ENCODE data around the gene ARF3. TPM values are rescaled to one million over a fixed set of nuclear protein-coding genes. Genes with fewer than 3 reads are reported as not detected.

ARF3 gene
- total and polyA plus RNA-seq, 9 of the 15 experiments (the other 6 are each of a cell fraction or from before 2014, with no cell fraction given), result 5.9 to 170 (median 64.4) TPM

GRCh38 chr12:48977290-48978281 is 20.3 kb upstream of the ARF3 start (continued):
- TF ChIP-seq ARID3B (CRISPR knock-in tag; IDR thresholded peaks at IDR 0.05; ENCODE audit: borderline replicate concordance) (no peak), CLOCK (CRISPR knock-in tag; IDR thresholded peaks at IDR 0.05; ENCODE audit: borderline replicate concordance) (no peak), NR2C2 (CRISPR knock-in tag; IDR thresholded peaks at IDR 0.05) (0 out of 2 replicates have a peak, but pooled peaks have one; percentile 36), NR2C2 (tag; IDR thresholded peaks at IDR 0.05) (no peak), ZBTB49 (CRISPR knock-in tag; IDR thresholded peaks at IDR 0.05; ENCODE audit: borderline replicate concordance) (no peak), POLR2AphosphoS5 (IDR thresholded peaks at IDR 0.05; ENCODE audit: control insufficient read depth, insufficient read depth, low read depth, low read length) (no peak), PTRF (tag; IDR thresholded peaks at IDR 0.05) (no peak), POLR2G (IDR thresholded peaks at IDR 0.05; ENCODE audit: low read depth, low read length) (no peak), ZNF197 (CRISPR knock-in tag; IDR thresholded peaks at IDR 0.05; ENCODE audit: low read depth) (no peak), NONO (IDR thresholded peaks at IDR 0.05; ENCODE audit: low read depth in 2 of 2, low read length in 1 of 2) (no peak), HNRNPLL (IDR thresholded peaks at IDR 0.05; ENCODE audit: low read depth, low read length, poor library complexity, severe bottlenecking) (no peak), ZMIZ1 (IDR thresholded peaks at IDR 0.05; ENCODE audit: low read depth in 2 of 2, low read length in 2 of 2) (no peak), ZNF511 (CRISPR knock-in tag; IDR thresholded peaks at IDR 0.05) (no peak)

Measured in K562 (cell line).